Measurements from ENCODE around the gene S100A10.

GRCh38 chr1:151944126-151944856, 49.4 kb downstream of the S100A10 start:
- TF ChIP-seq POLR2A (IDR thresholded peaks at IDR 0.05; ENCODE audit: low read length) (peak; percentile 90), GATA1 (IDR thresholded peaks at IDR 0.05; ENCODE audit: low read depth, low read length) (no peak)
